ENCODE data around the gene PPP3R1.

The PPP3R1 gene

GRCh38 chr2:68245672-68246071 lies 6.7 kb downstream of the PPP3R1 start:
- H3K4me3 ChIP-seq (ENCODE audit: low read length) = no peak overlapping the region
- H3K36me3 ChIP-seq (ENCODE audit: control insufficient read depth, insufficient read depth, low read length) = no peaks in the 10 kb centered on the region
- DNase-seq (ENCODE audit: low read depth, low spot score) = no peak
- 0 out of 2 replicates have a peak, but pooled peaks cover 2% of the 10 kb centered on the region for H3K4me1 ChIP-seq (ENCODE audit: control insufficient read depth, insufficient read depth, low read length)
- no peaks in the 10 kb centered on the region for H3K27me3 ChIP-seq (ENCODE audit: control insufficient read depth, insufficient read depth, low read length)
- H3K9me3 ChIP-seq (ENCODE audit: control insufficient read depth, insufficient read depth, low read length) = no peaks in the 10 kb centered on the region
- H3K27ac ChIP-seq (ENCODE audit: low read length) = no peak overlapping the region

GRCh38 chr2:68245066-68245465 lies 7.3 kb downstream of the PPP3R1 start:
- Histone ChIP-seq H3K36me3 (ENCODE audit: control insufficient read depth, insufficient read depth, low read length) (no peaks in the 10 kb centered on the region), H3K9me3 (ENCODE audit: control insufficient read depth, insufficient read depth, low read length) (no peaks in the 10 kb centered on the region), H3K27me3 (ENCODE audit: control insufficient read depth, insufficient read depth, low read length) (no peaks in the 10 kb centered on the region), H3K27ac (ENCODE audit: low read length) (no peak overlapping the region), H3K4me1 (ENCODE audit: control insufficient read depth, insufficient read depth, low read length) (peaks cover 4% of the 10 kb centered on the region; the same call in 1 of the 2 replicates), H3K4me3 (ENCODE audit: low read length) (no peak overlapping the region)
- DNase-seq (ENCODE audit: low read depth, low spot score) = no peak
- no CpG with 5 or more reads among the region's 4 CpGs for WGBS (ENCODE audit: insufficient coverage, insufficient read length)

- H3K9me3 ChIP-seq (ENCODE audit: control insufficient read depth, insufficient read depth, low read length) = no peaks in the 10 kb centered on the region
- H3K27me3 ChIP-seq (ENCODE audit: control insufficient read depth, insufficient read depth, low read length) = no peaks in the 10 kb centered on the region
- H3K36me3 ChIP-seq (ENCODE audit: control insufficient read depth, insufficient read depth, low read length) = no peaks in the 10 kb centered on the region
- no peak for DNase-seq (ENCODE audit: low read depth, low spot score)
- H3K4me1 ChIP-seq (ENCODE audit: control insufficient read depth, insufficient read depth, low read length) = peaks cover 4% of the 10 kb centered on the region; the same call in 1 of the 2 replicates
- H3K4me3 ChIP-seq (ENCODE audit: low read length) = no peak overlapping the region
- 100% methylated on average over 1 of the region's 2 CpGs for WGBS (ENCODE audit: insufficient coverage, insufficient read length)
- no peak overlapping the region for H3K27ac ChIP-seq (ENCODE audit: low read length)
These were observed 7.9 kb downstream of the PPP3R1 start for GRCh38 chr2:68244456-68244855.

GRCh38 chr2:68241732-68242131 lies 10.6 kb downstream of the PPP3R1 start:
- WGBS (ENCODE audit: insufficient coverage, insufficient read length) = no CpG with 5 or more reads among the region's 2 CpGs
- H3K4me3 ChIP-seq (ENCODE audit: low read length) = no peak overlapping the region
- DNase-seq (ENCODE audit: low read depth, low spot score) = no peak
- peaks cover 2% of the 10 kb centered on the region; the same call in 1 of the 2 replicates for H3K4me1 ChIP-seq (ENCODE audit: control insufficient read depth, insufficient read depth, low read length)
- H3K27me3 ChIP-seq (ENCODE audit: control insufficient read depth, insufficient read depth, low read length) = no peaks in the 10 kb centered on the region
- H3K36me3 ChIP-seq (ENCODE audit: control insufficient read depth, insufficient read depth, low read length) = no peaks in the 10 kb centered on the region
- no peak overlapping the region for H3K27ac ChIP-seq (ENCODE audit: low read length)
- H3K9me3 ChIP-seq (ENCODE audit: control insufficient read depth, insufficient read depth, low read length) = no peaks in the 10 kb centered on the region

GRCh38 chr2:68240446-68240845 lies 11.9 kb downstream of the PPP3R1 start:
- DNase-seq (ENCODE audit: low read depth, low spot score) = no peak
- WGBS (ENCODE audit: insufficient coverage, insufficient read length) = no CpG with 5 or more reads among the region's 4 CpGs
- Histone ChIP-seq H3K4me1 (ENCODE audit: control insufficient read depth, insufficient read depth, low read length) (peaks cover 2% of the 10 kb centered on the region; the same call in 1 of the 2 replicates), H3K27me3 (ENCODE audit: control insufficient read depth, insufficient read depth, low read length) (no peaks in the 10 kb centered on the region), H3K27ac (ENCODE audit: low read length) (no peak overlapping the region), H3K36me3 (ENCODE audit: control insufficient read depth, insufficient read depth, low read length) (no peaks in the 10 kb centered on the region), H3K4me3 (ENCODE audit: low read length) (no peak overlapping the region), H3K9me3 (ENCODE audit: control insufficient read depth, insufficient read depth, low read length) (no peaks in the 10 kb centered on the region)

GRCh38 chr2:68238955-68239822 lies 13.1 kb downstream of the PPP3R1 start:
- Histone ChIP-seq H3K4me1 (ENCODE audit: control insufficient read depth, insufficient read depth, low read length) (peaks cover 2% of the 10 kb centered on the region; the same call in 1 of the 2 replicates), H3K27me3 (ENCODE audit: control insufficient read depth, insufficient read depth, low read length) (no peaks in the 10 kb centered on the region), H3K27ac (ENCODE audit: low read length) (no peak overlapping the region), H3K9me3 (ENCODE audit: control insufficient read depth, insufficient read depth, low read length) (no peaks in the 10 kb centered on the region), H3K36me3 (ENCODE audit: control insufficient read depth, insufficient read depth, low read length) (no peaks in the 10 kb centered on the region), H3K4me3 (ENCODE audit: low read length) (no peak overlapping the region)
- no peak for DNase-seq (ENCODE audit: low read depth, low spot score)
- no CpG with 5 or more reads among the region's 6 CpGs for WGBS (ENCODE audit: insufficient coverage, insufficient read length)

GRCh38 chr2:68237976-68238580 lies 14.3 kb downstream of the PPP3R1 start:
- no peak for DNase-seq (ENCODE audit: low read depth, low spot score)
- no peak overlapping the region for H3K27ac ChIP-seq (ENCODE audit: low read length)
- H3K9me3 ChIP-seq (ENCODE audit: control insufficient read depth, insufficient read depth, low read length) = no peaks in the 10 kb centered on the region
- WGBS (ENCODE audit: insufficient coverage, insufficient read length) = no CpG with 5 or more reads among the region's 4 CpGs
- H3K27me3 ChIP-seq (ENCODE audit: control insufficient read depth, insufficient read depth, low read length) = no peaks in the 10 kb centered on the region
- peaks cover 2% of the 10 kb centered on the region; the same call in 1 of the 2 replicates for H3K4me1 ChIP-seq (ENCODE audit: control insufficient read depth, insufficient read depth, low read length)
- H3K36me3 ChIP-seq (ENCODE audit: control insufficient read depth, insufficient read depth, low read length) = no peaks in the 10 kb centered on the region
- no peak overlapping the region for H3K4me3 ChIP-seq (ENCODE audit: low read length)

- no peaks in the 10 kb centered on the region for H3K27me3 ChIP-seq (ENCODE audit: control insufficient read depth, insufficient read depth, low read length)
- H3K36me3 ChIP-seq (ENCODE audit: control insufficient read depth, insufficient read depth, low read length) = no peaks in the 10 kb centered on the region
- no peak overlapping the region for H3K27ac ChIP-seq (ENCODE audit: low read length)
- no peaks in the 10 kb centered on the region for H3K9me3 ChIP-seq (ENCODE audit: control insufficient read depth, insufficient read depth, low read length)
- peaks cover 2% of the 10 kb centered on the region; the same call in 1 of the 2 replicates for H3K4me1 ChIP-seq (ENCODE audit: control insufficient read depth, insufficient read depth, low read length)
- WGBS (ENCODE audit: insufficient coverage, insufficient read length) = no CpG with 5 or more reads among the region's 2 CpGs
- no peak for DNase-seq (ENCODE audit: low read depth, low spot score)
- no peak overlapping the region for H3K4me3 ChIP-seq (ENCODE audit: low read length)
These were observed 14.9 kb downstream of the PPP3R1 start for GRCh38 chr2:68237404-68237803.

- H3K36me3 ChIP-seq (ENCODE audit: control insufficient read depth, insufficient read depth, low read length) = no peaks in the 10 kb centered on the region
- no peaks in the 10 kb centered on the region for H3K9me3 ChIP-seq (ENCODE audit: control insufficient read depth, insufficient read depth, low read length)
- no peak for DNase-seq (ENCODE audit: low read depth, low spot score)
- peaks cover 2% of the 10 kb centered on the region; the same call in 1 of the 2 replicates for H3K4me1 ChIP-seq (ENCODE audit: control insufficient read depth, insufficient read depth, low read length)
- H3K27me3 ChIP-seq (ENCODE audit: control insufficient read depth, insufficient read depth, low read length) = no peaks in the 10 kb centered on the region
- H3K27ac ChIP-seq (ENCODE audit: low read length) = no peak overlapping the region
- H3K4me3 ChIP-seq (ENCODE audit: low read length) = no peak overlapping the region
These were observed 15.5 kb downstream of the PPP3R1 start for GRCh38 chr2:68236876-68237275.

GRCh38 chr2:68236103-68236734 lies 16.1 kb downstream of the PPP3R1 start:
- Histone ChIP-seq H3K4me3 (ENCODE audit: low read length) (no peak overlapping the region), H3K36me3 (ENCODE audit: control insufficient read depth, insufficient read depth, low read length) (no peaks in the 10 kb centered on the region), H3K9me3 (ENCODE audit: control insufficient read depth, insufficient read depth, low read length) (no peaks in the 10 kb centered on the region), H3K27ac (ENCODE audit: low read length) (no peak overlapping the region), H3K27me3 (ENCODE audit: control insufficient read depth, insufficient read depth, low read length) (no peaks in the 10 kb centered on the region), H3K4me1 (ENCODE audit: control insufficient read depth, insufficient read depth, low read length) (peaks cover 2% of the 10 kb centered on the region; the same call in 1 of the 2 replicates)
- no CpG with 5 or more reads among the region's 4 CpGs for WGBS (ENCODE audit: insufficient coverage, insufficient read length)
- DNase-seq (ENCODE audit: low read depth, low spot score) = no peak
